ENCODE results near the gene PARN. TPM values are rescaled to one million over a fixed set of nuclear protein-coding genes. Genes with fewer than 3 reads are reported as not detected.

The PARN gene
- total RNA-seq, 2 donors from 2014 or later = 22.4 to 51.2 TPM

GRCh38 chr16:14502932-14503741, 126.9 kb downstream of the PARN start:
- TF ChIP-seq POLR2A (IDR thresholded peaks at IDR 0.05) = no peak
- TF ChIP-seq POLR2AphosphoS5 (IDR thresholded peaks at IDR 0.05) = no peak
- no peak for TF ChIP-seq CTCF (IDR thresholded peaks at IDR 0.05)
- intact Hi-C loops (cut with DNase I) = no loop called here
- no peak for DNase-seq (ENCODE audit: low spot score)
- H3K4me3 ChIP-seq = no peak overlapping the region
- H3K27ac ChIP-seq = no peak overlapping the region
- 94% methylated on average over 9 of the region's 9 CpGs for WGBS
- H3K4me1 ChIP-seq (replicated peaks) = peaks cover 3% of the 10 kb centered on the region
- no peaks in the 10 kb centered on the region for H3K9me3 ChIP-seq
- no peaks in the 10 kb centered on the region for H3K36me3 ChIP-seq
- no peaks in the 10 kb centered on the region for H3K27me3 ChIP-seq (replicated peaks; ENCODE audit: insufficient read depth)

- intact Hi-C loops (cut with DNase I) = no loop called here
- 88% methylated on average over 4 of the region's 4 CpGs for WGBS
- no peak for TF ChIP-seq POLR2A (IDR thresholded peaks at IDR 0.05)
- peak overlapping the region; percentile 13 to 45 for H3K27ac ChIP-seq
- no peak overlapping the region for H3K4me3 ChIP-seq
- H3K36me3 ChIP-seq = no peaks in the 10 kb centered on the region
- H3K27me3 ChIP-seq (replicated peaks; ENCODE audit: insufficient read depth) = no peaks in the 10 kb centered on the region
- no peaks in the 10 kb centered on the region for H3K9me3 ChIP-seq
- peaks cover 3% of the 10 kb centered on the region for H3K4me1 ChIP-seq (replicated peaks)
- no peak for DNase-seq (ENCODE audit: low spot score)
These were observed 127.7 kb downstream of the PARN start for GRCh38 chr16:14502256-14502875.

GRCh38 chr16:14501331-14502255, 128.5 kb downstream of the PARN start:
- no peak for TF ChIP-seq CTCF (IDR thresholded peaks at IDR 0.05)
- peak; percentile 92 for TF ChIP-seq POLR2AphosphoS5 (IDR thresholded peaks at IDR 0.05)
- no peak overlapping the region for H3K4me3 ChIP-seq
- H3K27me3 ChIP-seq (replicated peaks; ENCODE audit: insufficient read depth) = no peaks in the 10 kb centered on the region
- 34% methylated on average over 9 of the region's 9 CpGs for WGBS
- H3K4me1 ChIP-seq (replicated peaks) = peaks cover 3% of the 10 kb centered on the region
- intact Hi-C loops (cut with DNase I) = loop anchor here (2.0 kb wide), 1 partner anchor 15 kb away; no protein-coding TSS in a partner anchor
- peak; percentile 88 for DNase-seq (ENCODE audit: low spot score)
- H3K27ac ChIP-seq = peak overlapping the region; percentile 13 to 45
- no peaks in the 10 kb centered on the region for H3K36me3 ChIP-seq
- no peaks in the 10 kb centered on the region for H3K9me3 ChIP-seq

- 91% methylated on average over 2 of the region's 2 CpGs for WGBS
- H3K4me3 ChIP-seq = no peak overlapping the region
- TF ChIP-seq POLR2AphosphoS5 (IDR thresholded peaks at IDR 0.05) (no peak), CTCF (IDR thresholded peaks at IDR 0.05) (no peak), POLR2A (IDR thresholded peaks at IDR 0.05) (no peak)
These were observed 129.3 kb downstream of the PARN start for GRCh38 chr16:14500791-14501190.

GRCh38 chr16:14499110-14499509, 130.9 kb downstream of the PARN start:
- no peaks in the 10 kb centered on the region for H3K27me3 ChIP-seq (replicated peaks; ENCODE audit: insufficient read depth)
- TF ChIP-seq CTCF (IDR thresholded peaks at IDR 0.05) (no peak), POLR2AphosphoS5 (IDR thresholded peaks at IDR 0.05) (no peak), POLR2A (IDR thresholded peaks at IDR 0.05) (no peak)
- H3K4me1 ChIP-seq (replicated peaks) = peaks cover 3% of the 10 kb centered on the region
- WGBS = 93% methylated on average over 3 of the region's 3 CpGs
- intact Hi-C loops (cut with DNase I) = no loop called here
- H3K27ac ChIP-seq = no peak overlapping the region
- no peaks in the 10 kb centered on the region for H3K36me3 ChIP-seq
- H3K9me3 ChIP-seq = no peaks in the 10 kb centered on the region
- no peak overlapping the region for H3K4me3 ChIP-seq
- no peak for DNase-seq (ENCODE audit: low spot score)

More at GRCh38 chr16:14500791-14501190, 129.3 kb downstream of the PARN start:
- no peak overlapping the region for H3K27ac ChIP-seq
- no peak for DNase-seq (ENCODE audit: low spot score)
- no peaks in the 10 kb centered on the region for H3K27me3 ChIP-seq (replicated peaks; ENCODE audit: insufficient read depth)
- H3K36me3 ChIP-seq = no peaks in the 10 kb centered on the region
- intact Hi-C loops (cut with DNase I) = loop anchor here (2.0 kb wide), 1 partner anchor 14 kb away; no protein-coding TSS in a partner anchor
- peaks cover 3% of the 10 kb centered on the region for H3K4me1 ChIP-seq (replicated peaks)
- no peaks in the 10 kb centered on the region for H3K9me3 ChIP-seq

Measured in prostate gland (tissue), 2 donors.